GM12878 (cell line): ENCODE results near the gene CYP2C8. TPM values are rescaled to one million over a fixed set of nuclear protein-coding genes. Genes with fewer than 3 reads are reported as not detected.

ENCODE experiments used
- ATAC-seq: fragments of 200-7000 bp; cut with Tn5 transposase; 3 replicates; pipeline ENCODE4 v1.9.1; 2020; ENCODE audit warnings: mild to moderate bottlenecking, moderate library complexity
- BruUV-seq: library from RNA; stranded (reverse); fragments of 400-500 nt; replicated peaks from 2 replicates; lab custom pipeline; 2021; lab: Mats Ljungman, UMichigan
- CTCF ChIA-PET: fragments of 300-600 bp; sonication (Branson Sonifier 250); formaldehyde crosslinking; extraction: SDS; loops from one replicate; lab custom pipeline; 2021; ENCODE audit warnings: inconsistent platforms; lab: Yijun Ruan, JAX
- POLR2A ChIA-PET: fragments of 350-600 bp; formaldehyde crosslinking; extraction: SDS; loops from one replicate; lab custom pipeline; 2021; ENCODE audit warnings: inconsistent platforms; lab: Charles Lee
- RAD21 ChIA-PET: fragments of 300-600 bp; sonication (Branson Sonifier 250); formaldehyde crosslinking; loops from one replicate; lab custom pipeline; 2023; ENCODE audit warnings: antibody characterized with exemption; ENCODE audit not compliant: unreplicated experiment; lab: Charles Lee
- SMC1A ChIA-PET: fragments of 300-600 bp; sonication (Branson Sonifier 250); formaldehyde crosslinking; loops from one replicate; lab custom pipeline; 2023; ENCODE audit not compliant: unreplicated experiment, uncharacterized antibody; lab: Charles Lee
- DNase-seq: peaks from one replicate; pipeline ENCODE4 v3.0.0-alpha.2; 2011; ENCODE audit warnings: low read depth, low spot score
- FAIRE-seq: peaks from 3 replicates; lab custom pipeline; 2011; peaks lifted over from hg19 to GRCh38; lab: Jason Lieb, UNC
- H2AFZ ChIP-seq: 2 replicates; pipeline ENCODE4 v1.6.0; 2011; ENCODE audit warnings: low read depth, low read length, control low read depth; ENCODE audit not compliant: control insufficient read depth
- H3K27ac ChIP-seq: 2 replicates; pipeline ENCODE4 v1.5.1; 2011; ENCODE audit warnings: control low read depth; ENCODE audit not compliant: control insufficient read depth, insufficient read depth
- H3K27me3 ChIP-seq, 2 experiments: replicated peaks in 1 of 2; 2 replicates each; pipeline versions ENCODE4 v1.6.0 to v1.6.1; 2011; ENCODE audit warnings: low read length in 1 of 2; ENCODE audit not compliant: control insufficient read depth in 2 of 2, insufficient read depth in 2 of 2
- H3K36me3 ChIP-seq, 2 experiments: 2 replicates each; pipeline ENCODE4 v1.5.1; 2011; ENCODE audit warnings: low read length in 1 of 2; ENCODE audit not compliant: control insufficient read depth in 2 of 2, insufficient read depth in 2 of 2
- H3K4me1 ChIP-seq: 2 replicates; pipeline ENCODE4 v1.6.1; 2011; ENCODE audit warnings: mild to moderate bottlenecking, low read length, moderate library complexity, mixed read lengths; ENCODE audit not compliant: control insufficient read depth, insufficient read depth
- H3K4me2 ChIP-seq: 2 replicates; pipeline ENCODE4 v1.6.0; 2011; ENCODE audit warnings: control low read depth; ENCODE audit not compliant: control insufficient read depth, insufficient read depth
- H3K4me3 ChIP-seq: fragments of 200-600 bp; sonication (generic); 2 replicates; pipeline ENCODE4 v1.5.1; 2016
- H3K79me2 ChIP-seq: 2 replicates; pipeline ENCODE4 v1.6.0; 2011; ENCODE audit warnings: low read length; ENCODE audit not compliant: control insufficient read depth, insufficient read depth
- H3K9ac ChIP-seq: 2 replicates; pipeline ENCODE4 v1.8.0; 2011; ENCODE audit warnings: low read length, control low read depth, mixed read lengths; ENCODE audit not compliant: control insufficient read depth, insufficient read depth
- H3K9me3 ChIP-seq: replicated peaks from 3 replicates; pipeline ENCODE4 v1.5.1; 2011; ENCODE audit warnings: mild to moderate bottlenecking, low read length; ENCODE audit not compliant: control insufficient read depth, insufficient read depth
- H4K20me1 ChIP-seq: 2 replicates; pipeline ENCODE4 v1.6.0; 2011; ENCODE audit not compliant: control insufficient read depth, insufficient read depth
- CBX5 ChIP-seq: sonication (generic); IDR thresholded peaks from 2 replicates; pipeline ENCODE4 v1.6.1; 2016; ENCODE audit warnings: low read depth, moderate library complexity, mild to moderate bottlenecking, inconsistent platforms
- DPF2 ChIP-seq: fragments of 450-650 bp; IDR thresholded peaks from 2 replicates; pipeline ENCODE4 v1.6.1; 2017; ENCODE audit warnings: mild to moderate bottlenecking
- GATAD2B ChIP-seq: fragments of 450-650 bp; conservative IDR thresholded peaks from 2 replicates; pipeline ENCODE4 v1.6.1; 2017; ENCODE audit warnings: low read depth, mild to moderate bottlenecking, moderate library complexity
- HCFC1 ChIP-seq: fragments of 150-350 bp; IDR thresholded peaks from 2 replicates; pipeline ENCODE4 v1.6.1; 2014; ENCODE audit warnings: low read length
- MTA3 ChIP-seq: IDR thresholded peaks from 2 replicates; pipeline ENCODE4 v1.6.1; 2012; ENCODE audit warnings: low read length, inconsistent platforms, borderline replicate concordance
- NFIC ChIP-seq: IDR thresholded peaks from 2 replicates; pipeline ENCODE4 v1.6.1; 2012; ENCODE audit warnings: low read depth, mild to moderate bottlenecking, inconsistent platforms, low read length, moderate library complexity
- SREBF2 ChIP-seq: IDR thresholded peaks from 2 replicates; pipeline ENCODE4 v1.6.1; 2012; ENCODE audit warnings: mild to moderate bottlenecking, low read length
- STAT3 ChIP-seq: IDR thresholded peaks from 2 replicates; pipeline ENCODE4 v1.6.1; 2011; ENCODE audit warnings: low read depth, low read length, improper control_type of control experiment
- TBL1XR1 ChIP-seq: IDR thresholded peaks from 2 replicates; pipeline ENCODE4 v1.6.1; 2012; ENCODE audit warnings: low read depth, low read length, improper control_type of control experiment
- ZBED1 ChIP-seq: IDR thresholded peaks from 2 replicates; pipeline ENCODE4 v1.6.1; 2016; ENCODE audit warnings: borderline replicate concordance
- WGBS: methylation state at CpG from one replicate; pipeline ENCODE4 v1.1.6; 2016; ENCODE audit warnings: low lambda C conversion rate; ENCODE audit not compliant: insufficient replicate concordance, insufficient coverage; ENCODE audit errors: missing lambda C conversion rate; 5-methylcytosine and 5-hydroxymethylcytosine counted together
- in situ Hi-C: fragments of 300-500 bp; cut with MboI; formaldehyde crosslinking; loops from 9 replicates; pipeline ENCODE4 v1.14.3; 2018; ENCODE audit warnings: mixed read lengths
- intact Hi-C: fragments of 100-400 bp; cut with micrococcal nuclease; formaldehyde crosslinking; loops from one replicate; pipeline ENCODE4 v1.14.2; 2022; ENCODE audit not compliant: unreplicated experiment
- polyA plus RNA-seq, 11 experiments: library from polyadenylated mRNA; depleted of rRNA in 4 of 11; unstranded in 6 of 11; stranded (reverse) in 5 of 11; fragments of >200 nt; fragmentation: Nextera tagmentation in 4 of 11; fragmentation: Illumina TruSeq in 1 of 11; extraction: Ambion mirVana in 4 of 11; extraction: Trizol in 1 of 11; gene quantifications; 1 replicate in 1 of 11; 2 replicates in 10 of 11; pipeline versions ENCODE4 v1.2.1 to v1.2.3, GENCODE V29; 2011 to 2016; ENCODE audit warnings: inconsistent platforms in 2 of 11, missing spikeins in 2 of 11, low read depth in 1 of 11
- total RNA-seq, 4 experiments: library from RNA; depleted of rRNA in 3 of 4; stranded (reverse); fragments of >200 nt in 3 of 4; fragmentation: Illumina TruSeq in 1 of 4; extraction: Trizol in 1 of 4; gene quantifications; 2 replicates each; pipeline versions ENCODE4 v1.2.1 to v1.2.3, GENCODE V29; 2013 to 2021
- TF ChIP-seq, protein P1 (sequence below): fragments of 450-650 bp; IDR thresholded peaks from 2 replicates; pipeline ENCODE4 v1.6.1; 2018; ENCODE audit warnings: mild to moderate bottlenecking, low read depth, moderate library complexity; ENCODE audit not compliant: partially characterized antibody

The CYP2C8 gene
- total and polyA plus RNA-seq, 10 of the 15 experiments (the other 5 are each of a cell fraction or from before 2014, with no cell fraction given) = 0.10 to 0.82 (median 0.36) TPM; not detected in 2

DNA sequence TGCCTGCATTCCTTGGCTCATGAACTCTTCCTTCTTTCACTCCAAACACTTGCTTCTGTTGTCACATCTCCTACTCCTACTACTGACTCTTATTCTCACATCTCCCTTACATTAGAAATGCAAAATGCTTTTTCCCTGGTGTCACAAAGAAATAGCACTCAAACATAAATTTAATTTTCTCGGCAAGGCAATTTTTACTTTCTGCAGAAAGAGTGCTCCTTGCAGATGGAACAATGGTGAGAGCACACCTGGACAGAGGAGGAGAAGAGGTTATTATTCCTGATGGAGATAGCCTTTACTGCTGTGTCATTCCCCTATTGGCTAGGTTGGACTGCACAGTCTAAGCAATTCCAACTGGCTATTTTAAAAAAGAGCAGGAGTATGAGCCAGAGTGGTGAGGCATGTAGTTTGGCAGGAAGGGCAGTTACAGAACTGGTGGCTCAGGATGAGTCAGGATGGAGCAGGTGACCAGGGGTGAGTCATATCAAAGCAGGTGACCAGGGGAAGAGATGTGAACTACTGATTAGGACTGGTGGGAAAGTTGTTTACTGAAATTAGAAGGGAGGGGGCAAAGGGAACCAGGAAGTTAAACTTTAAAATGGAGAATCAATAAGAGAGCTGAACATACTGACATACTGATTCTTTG lies 77.9 kb downstream of the CYP2C8 start:
- POLR2A ChIA-PET = no interaction called here
- TF ChIP-seq CBX5 (0 out of 2 replicates have a peak, but pooled peaks have one; percentile 55), SREBF2 (no peak), HCFC1 (no peak)
- peaks cover 2% of the 10 kb centered on the region; the same call in 1 of the 3 replicates for H3K9me3 ChIP-seq
- in situ Hi-C loops (no loop called here), intact Hi-C loops (no loop called here)
- ATAC-seq = no peak
- CTCF ChIA-PET = no interaction called here
- H3K36me3 ChIP-seq = no peaks in the 10 kb centered on the region
- no peaks in the 10 kb centered on the region for H3K79me2 ChIP-seq
- H3K27me3 ChIP-seq = no peaks in the 10 kb centered on the region
- BruUV-seq = no TSS peak
- H3K4me3 ChIP-seq = no peak overlapping the region
- H3K4me1 ChIP-seq = no peaks in the 10 kb centered on the region
- RAD21 ChIA-PET = no interaction called here
- no peak overlapping the region for H3K4me2 ChIP-seq
- 58% methylated on average over 1 of the region's 1 CpG for WGBS
- H2AFZ ChIP-seq = no peak overlapping the region
- no peaks in the 10 kb centered on the region for H4K20me1 ChIP-seq
- FAIRE-seq = no peak
- no peak for DNase-seq
- H3K9ac ChIP-seq = no peak overlapping the region
- H3K27ac ChIP-seq = no peak overlapping the region
- SMC1A ChIA-PET = no interaction called here

DNA sequence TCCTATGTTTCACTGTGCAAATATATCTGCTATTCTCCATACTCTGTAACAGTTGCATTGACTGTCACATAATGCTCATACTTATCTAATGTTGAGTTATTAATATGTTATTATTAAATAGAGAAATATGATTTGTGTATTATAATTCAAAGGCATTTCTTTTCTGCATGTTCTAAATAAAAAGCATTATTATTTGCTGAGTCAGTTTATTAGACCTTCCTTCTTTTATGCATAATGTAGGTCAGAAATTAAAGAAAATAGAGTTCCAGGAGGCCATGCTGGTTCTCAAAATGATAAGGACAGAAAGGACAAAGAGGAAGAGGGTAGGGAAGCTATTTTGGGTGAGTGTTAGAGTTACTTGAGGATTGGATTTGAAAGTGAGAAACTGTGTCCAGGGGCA lies 80.1 kb downstream of the CYP2C8 start:
- DNase-seq (no peak), FAIRE-seq (no peak), ATAC-seq (no peak)
- no peaks in the 10 kb centered on the region for H4K20me1 ChIP-seq
- H3K27ac ChIP-seq = no peak overlapping the region
- ChIA-PET POLR2A (no interaction called here), CTCF (no interaction called here), RAD21 (no interaction called here), SMC1A (interaction anchor here (0.6 kb wide), 1 partner anchor 403 kb away, joined by 3 read pairs; no protein-coding TSS in a partner anchor)
- no peaks in the 10 kb centered on the region for H3K27me3 ChIP-seq
- no peak overlapping the region for H3K4me2 ChIP-seq
- no peak overlapping the region for H3K9ac ChIP-seq
- no peak overlapping the region for H2AFZ ChIP-seq
- H3K4me3 ChIP-seq = no peak overlapping the region
- BruUV-seq = no TSS peak
- no peaks in the 10 kb centered on the region for H3K4me1 ChIP-seq
- peaks cover 2% of the 10 kb centered on the region; the same call in 1 of the 3 replicates for H3K9me3 ChIP-seq
- in situ Hi-C loops = no loop called here
- H3K79me2 ChIP-seq = no peaks in the 10 kb centered on the region
- H3K36me3 ChIP-seq = no peaks in the 10 kb centered on the region
- intact Hi-C loops = no loop called here
- TF ChIP-seq DPF2 (no peak), GATAD2B (no peak), STAT3 (no peak), ZBED1 (no peak), TBL1XR1 (no peak), MTA3 (no peak), NFIC (no peak), HCFC1 (no peak)
- TF ChIP-seq, protein P1, sequence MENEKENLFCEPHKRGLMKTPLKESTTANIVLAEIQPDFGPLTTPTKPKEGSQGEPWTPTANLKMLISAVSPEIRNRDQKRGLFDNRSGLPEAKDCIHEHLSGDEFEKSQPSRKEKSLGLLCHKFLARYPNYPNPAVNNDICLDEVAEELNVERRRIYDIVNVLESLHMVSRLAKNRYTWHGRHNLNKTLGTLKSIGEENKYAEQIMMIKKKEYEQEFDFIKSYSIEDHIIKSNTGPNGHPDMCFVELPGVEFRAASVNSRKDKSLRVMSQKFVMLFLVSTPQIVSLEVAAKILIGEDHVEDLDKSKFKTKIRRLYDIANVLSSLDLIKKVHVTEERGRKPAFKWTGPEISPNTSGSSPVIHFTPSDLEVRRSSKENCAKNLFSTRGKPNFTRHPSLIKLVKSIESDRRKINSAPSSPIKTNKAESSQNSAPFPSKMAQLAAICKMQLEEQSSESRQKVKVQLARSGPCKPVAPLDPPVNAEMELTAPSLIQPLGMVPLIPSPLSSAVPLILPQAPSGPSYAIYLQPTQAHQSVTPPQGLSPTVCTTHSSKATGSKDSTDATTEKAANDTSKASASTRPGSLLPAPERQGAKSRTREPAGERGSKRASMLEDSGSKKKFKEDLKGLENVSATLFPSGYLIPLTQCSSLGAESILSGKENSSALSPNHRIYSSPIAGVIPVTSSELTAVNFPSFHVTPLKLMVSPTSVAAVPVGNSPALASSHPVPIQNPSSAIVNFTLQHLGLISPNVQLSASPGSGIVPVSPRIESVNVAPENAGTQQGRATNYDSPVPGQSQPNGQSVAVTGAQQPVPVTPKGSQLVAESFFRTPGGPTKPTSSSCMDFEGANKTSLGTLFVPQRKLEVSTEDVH = no peak
